ENCODE data around the gene THAP7. TPM values are rescaled to one million over a fixed set of nuclear protein-coding genes. Genes with fewer than 3 reads are reported as not detected.
"Not testable (repeated sequence)": the region's sequence is repeated elsewhere in the genome, so short reads cannot be mapped to it uniquely, and the experiment has no call there.

THAP7 gene
- total and polyA plus RNA-seq, 2 donors (not counting 1 experiment from before 2014, with no cell fraction given) = 37.7 to 70.1 TPM

GRCh38 chr22:21009208-21009607 is 7.3 kb upstream of the THAP7 start:
- H3K27ac Mint-ChIP-seq; H3K27me3 Mint-ChIP-seq; H3K4me3 Mint-ChIP-seq; H3K4me2 ChIP-seq (replicated peaks; ENCODE audit: low read depth, low read length, poor library complexity, severe bottlenecking); H3K9me3 Mint-ChIP-seq (ENCODE audit: insufficient read depth); H4K20me1 ChIP-seq (ENCODE audit: control insufficient read depth, insufficient read depth, low read length, poor library complexity, severe bottlenecking); DNase-seq; H3K79me2 ChIP-seq (ENCODE audit: control insufficient read depth, insufficient read depth, low read length); ATAC-seq (ENCODE audit: low read depth); H3K27ac ChIP-seq (ENCODE audit: low read length in 2 of 2); intact Hi-C loops (cut with micrococcal nuclease); H2AFZ ChIP-seq (ENCODE audit: insufficient read depth, low read depth, low read length, poor library complexity, severe bottlenecking); H3K9me3 ChIP-seq (ENCODE audit: control extremely low read depth in 1 of 3, control insufficient read depth in 2 of 3, insufficient read depth in 1 of 3, low read length in 2 of 3); H3K36me3 ChIP-seq (replicated peaks in 1 of 2; ENCODE audit: control extremely low read depth in 1 of 2, control insufficient read depth in 1 of 2, extremely low read depth in 1 of 2, insufficient read depth in 2 of 2, low read length in 1 of 2); H3K9ac ChIP-seq (ENCODE audit: low read length); H3K4me1 ChIP-seq (ENCODE audit: control insufficient read depth in 2 of 2, insufficient read depth in 2 of 2, low read length in 2 of 2); H3K27me3 ChIP-seq (replicated peaks in 1 of 4; ENCODE audit: control extremely low read depth in 1 of 4, control insufficient read depth in 3 of 4, insufficient read depth in 4 of 4, low read length in 3 of 4); H3K4me3 ChIP-seq (ENCODE audit: control extremely low read depth in 1 of 5, extremely low read depth in 1 of 5, insufficient read depth in 1 of 5, low read depth in 2 of 5, low read length in 4 of 5); H3K4me1 Mint-ChIP-seq; POLR2A ChIA-PET: not testable (repeated sequence)
- 92% methylated on average over 13 of the region's 13 CpGs for WGBS (ENCODE audit: insufficient coverage)
- CTCF ChIA-PET = interaction anchor here (0.6 kb wide), 1 partner anchor 1705 kb away, joined by 3 read pairs; no protein-coding TSS in a partner anchor

DNA sequence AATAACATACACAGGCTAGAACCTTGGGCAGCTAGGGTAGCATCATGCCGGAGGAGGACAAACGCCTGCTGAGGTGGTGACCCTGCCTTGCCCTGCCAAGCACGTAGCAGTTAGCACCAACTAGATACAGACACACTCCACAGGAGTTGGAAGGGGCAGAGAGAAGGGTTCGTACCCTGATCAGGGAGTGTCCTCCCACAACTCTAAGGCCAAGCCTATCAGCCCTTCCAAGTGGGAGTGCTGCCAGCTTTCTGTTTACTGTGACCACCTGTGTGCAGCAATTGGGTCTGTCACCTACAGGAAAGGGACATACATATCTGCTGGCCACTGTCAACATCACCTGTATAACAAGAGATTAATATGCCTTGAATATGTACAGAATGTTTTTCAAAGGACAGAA is 1.9 kb upstream of the THAP7 start:
- intact Hi-C loops (cut with micrococcal nuclease) = loop anchor here (5.0 kb wide), 3 partner anchors 639 to 886 kb away; partner anchors contain the start of genes RANBP1, SDF2L1 and TRMT2A
- H3K4me1 ChIP-seq (ENCODE audit: control insufficient read depth in 2 of 2, insufficient read depth in 2 of 2, low read length in 2 of 2) = peaks cover 24 to 36% of the 10 kb centered on the region in 2 donors
- peaks cover 21% of the 10 kb centered on the region for H3K79me2 ChIP-seq (ENCODE audit: control insufficient read depth, insufficient read depth, low read length)
- H3K27ac ChIP-seq (ENCODE audit: low read length in 2 of 2) = peak overlapping the region in 1 of 2 donors; percentile 96
- 100% methylated on average over 3 of the region's 4 CpGs for WGBS (ENCODE audit: insufficient coverage)
- no peak overlapping the region for H3K9ac ChIP-seq (ENCODE audit: low read length)
- H3K36me3 ChIP-seq (replicated peaks in 1 of 2; ENCODE audit: control extremely low read depth in 1 of 2, control insufficient read depth in 1 of 2, extremely low read depth in 1 of 2, insufficient read depth in 2 of 2, low read length in 1 of 2) = peaks cover 0 to 18% of the 10 kb centered on the region in 2 experiments
- DNase-seq (no peak), ATAC-seq (ENCODE audit: low read depth) (no peak)
- Mint-ChIP-seq H3K9me3 (ENCODE audit: insufficient read depth) (no peaks in the 10 kb centered on the region), H3K4me3 (peak overlapping the region; percentile 95), H3K27me3 (no peaks in the 10 kb centered on the region), H3K27ac (peak overlapping the region; percentile 41), H3K4me1 (peaks cover 30% of the 10 kb centered on the region)
- CTCF ChIA-PET = interaction anchor here (1.0 to 3.0 kb wide), 2 partner anchors 22 to 62 kb away, joined by 3 to 14 read pairs; partner anchors contain the start of gene LZTR1
- no peak overlapping the region for H2AFZ ChIP-seq (ENCODE audit: insufficient read depth, low read depth, low read length, poor library complexity, severe bottlenecking)
- peaks cover 0 to 5% (median 0%) of the 10 kb centered on the region in 3 donors for H3K9me3 ChIP-seq (ENCODE audit: control extremely low read depth in 1 of 3, control insufficient read depth in 2 of 3, insufficient read depth in 1 of 3, low read length in 2 of 3)
- H3K27me3 ChIP-seq (replicated peaks in 1 of 4; ENCODE audit: control extremely low read depth in 1 of 4, control insufficient read depth in 3 of 4, insufficient read depth in 4 of 4, low read length in 3 of 4) = no peaks in the 10 kb centered on the region
- POLR2A ChIA-PET = no interaction called here
- no peak overlapping the region for H3K4me2 ChIP-seq (replicated peaks; ENCODE audit: low read depth, low read length, poor library complexity, severe bottlenecking)
- TF ChIP-seq, protein P1, sequence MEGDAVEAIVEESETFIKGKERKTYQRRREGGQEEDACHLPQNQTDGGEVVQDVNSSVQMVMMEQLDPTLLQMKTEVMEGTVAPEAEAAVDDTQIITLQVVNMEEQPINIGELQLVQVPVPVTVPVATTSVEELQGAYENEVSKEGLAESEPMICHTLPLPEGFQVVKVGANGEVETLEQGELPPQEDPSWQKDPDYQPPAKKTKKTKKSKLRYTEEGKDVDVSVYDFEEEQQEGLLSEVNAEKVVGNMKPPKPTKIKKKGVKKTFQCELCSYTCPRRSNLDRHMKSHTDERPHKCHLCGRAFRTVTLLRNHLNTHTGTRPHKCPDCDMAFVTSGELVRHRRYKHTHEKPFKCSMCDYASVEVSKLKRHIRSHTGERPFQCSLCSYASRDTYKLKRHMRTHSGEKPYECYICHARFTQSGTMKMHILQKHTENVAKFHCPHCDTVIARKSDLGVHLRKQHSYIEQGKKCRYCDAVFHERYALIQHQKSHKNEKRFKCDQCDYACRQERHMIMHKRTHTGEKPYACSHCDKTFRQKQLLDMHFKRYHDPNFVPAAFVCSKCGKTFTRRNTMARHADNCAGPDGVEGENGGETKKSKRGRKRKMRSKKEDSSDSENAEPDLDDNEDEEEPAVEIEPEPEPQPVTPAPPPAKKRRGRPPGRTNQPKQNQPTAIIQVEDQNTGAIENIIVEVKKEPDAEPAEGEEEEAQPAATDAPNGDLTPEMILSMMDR (IDR thresholded peaks at IDR 0.05) = no peak
- no peak for TF ChIP-seq EZH2 (IDR thresholded peaks at IDR 0.05; ENCODE audit: borderline replicate concordance, insufficient read depth, low read depth, low read length, poor library complexity, severe bottlenecking)
- no peak overlapping the region for H3K4me3 ChIP-seq (ENCODE audit: control extremely low read depth in 1 of 5, extremely low read depth in 1 of 5, insufficient read depth in 1 of 5, low read depth in 2 of 5, low read length in 4 of 5)
- H4K20me1 ChIP-seq (ENCODE audit: control insufficient read depth, insufficient read depth, low read length, poor library complexity, severe bottlenecking) = peaks cover 17% of the 10 kb centered on the region
